GM23338 (cell line): Measurements from ENCODE around the gene WBP11. TPM values are rescaled to one million over a fixed set of nuclear protein-coding genes. Genes with fewer than 3 reads are reported as not detected.
A peak's percentile ranks its signal among the peaks of the same experiment; 100 is the strongest.

Experiments
- CTCF ChIP-seq, 2 experiments: fragments of 200-600 bp in 1 of 2; sonication (generic) in 1 of 2; conservative IDR thresholded peaks; 2 replicates each; pipeline versions ENCODE4 v1.5.1 to v1.6.1; 2016 to 2017; ENCODE audit warnings: antibody characterized with exemption in 2 of 2, low read depth in 2 of 2, mild to moderate bottlenecking in 2 of 2, moderate library complexity in 1 of 2
- EZH2 ChIP-seq: fragments of 200-600 bp; sonication (generic); IDR thresholded peaks from one replicate; pipeline ENCODE4 v1.8.0; 2017; ENCODE audit warnings: antibody characterized with exemption, mild to moderate bottlenecking, low read depth; ENCODE audit not compliant: unreplicated experiment
- REST ChIP-seq: IDR thresholded peaks from one replicate; pipeline ENCODE4 v1.6.1; 2018; ENCODE audit warnings: antibody characterized with exemption; ENCODE audit not compliant: unreplicated experiment
- STAT1 ChIP-seq: IDR thresholded peaks from one replicate; pipeline ENCODE4 v1.6.1; 2016; ENCODE audit warnings: antibody characterized with exemption; ENCODE audit not compliant: unreplicated experiment
- ZNF462 ChIP-seq: fragments of 250-450 bp; sonication (Bioruptor Pico); IDR thresholded peaks from 2 replicates; pipeline ENCODE4 v1.5.0; 2020; ENCODE audit warnings: mild to moderate bottlenecking, moderate library complexity
- polyA plus RNA-seq: library from polyadenylated mRNA; unstranded; fragments of >200 nt; fragmentation: Nextera tagmentation; extraction: Ambion mirVana; gene quantifications from 2 replicates; pipeline ENCODE4 v1.2.1, GENCODE V29; 2016
- total RNA-seq: library from RNA; depleted of rRNA; stranded (reverse); fragments of >200 nt; shearing (Covaris generic); gene quantifications from 2 replicates; pipeline ENCODE4 v1.2.3, GENCODE V29; 2014

WBP11 gene
- total and polyA plus RNA-seq, 2 experiments from 2014 or later, result 57.1 to 148 TPM

- TF ChIP-seq ZNF462 (CRISPR knock-in tag), result no peak
- no peak for TF ChIP-seq EZH2
- TF ChIP-seq CTCF (conservative IDR thresholded peaks at IDR 0.05; ENCODE audit: low read depth in 2 of 2), result 0 out of 4 replicates have a peak, but pooled peaks of 1 of the 2 experiments have one; percentile 4
- no peak for TF ChIP-seq STAT1
- no peak for TF ChIP-seq REST
Observed at GRCh38 chr12:14770496-14771461, 32.5 kb downstream of the WBP11 start (continued).
